ENCODE measurements around the gene ZNF747.

ZNF747 gene

GRCh38 chr16:30510376-30510938 lies 24.2 kb downstream of the ZNF747 start:
- no peak for DNase-seq

DNA sequence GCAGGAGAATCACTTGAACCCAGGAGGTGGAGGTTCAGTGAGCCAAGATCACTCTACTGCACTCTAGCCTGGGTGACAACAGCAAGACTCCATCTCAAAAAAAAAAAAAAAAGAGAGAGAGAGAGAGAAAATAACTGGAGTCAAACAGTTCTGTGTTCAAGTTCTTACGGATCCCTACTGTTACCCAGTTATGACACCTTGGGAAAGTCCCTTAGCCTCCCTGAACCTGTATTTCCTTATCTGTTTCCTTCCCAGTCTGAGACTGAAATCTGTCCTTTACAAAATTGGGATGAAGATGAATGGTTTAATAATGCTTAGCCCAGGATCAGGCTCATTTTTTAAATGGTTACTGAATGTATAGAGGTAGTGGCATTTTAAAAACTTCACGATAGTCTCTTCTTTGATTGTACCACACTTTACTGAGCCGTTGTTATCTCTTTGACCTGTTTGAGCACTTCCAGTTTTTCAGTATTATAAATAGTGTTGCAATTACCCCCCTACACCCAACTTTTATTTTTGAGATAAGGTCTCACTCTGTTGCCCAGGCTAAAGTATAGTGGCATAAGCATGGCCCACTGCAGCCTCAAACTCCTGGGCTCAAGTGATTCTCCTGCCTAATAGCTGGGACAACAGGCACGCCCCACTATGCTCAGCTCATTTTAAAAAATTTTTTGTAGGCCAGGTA lies 25.4 kb downstream of the ZNF747 start:
- no peak for DNase-seq

- DNase-seq: no peak
These were observed 31.0 kb downstream of the ZNF747 start for GRCh38 chr16:30503403-30504296.

DNA sequence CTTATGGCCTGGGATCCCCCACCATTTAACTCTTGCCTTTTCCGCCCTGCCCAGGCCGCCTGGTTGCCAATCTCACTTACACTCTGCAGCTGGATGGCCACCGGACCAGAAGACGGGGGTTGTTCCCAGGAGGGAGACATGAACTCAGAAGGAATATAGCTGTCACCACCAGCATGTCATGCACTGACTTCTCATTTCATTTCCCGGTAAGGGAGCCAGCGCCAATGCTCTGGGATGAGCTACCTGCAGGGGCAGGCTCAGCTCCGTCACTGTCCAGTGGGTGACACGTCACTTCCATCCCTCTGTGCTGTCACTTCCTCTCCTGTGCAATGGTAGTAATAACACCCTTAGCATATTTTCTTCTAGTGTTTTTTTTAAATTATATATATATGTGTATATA lies 35.4 kb downstream of the ZNF747 start:
- DNase-seq: no peak

DNA sequence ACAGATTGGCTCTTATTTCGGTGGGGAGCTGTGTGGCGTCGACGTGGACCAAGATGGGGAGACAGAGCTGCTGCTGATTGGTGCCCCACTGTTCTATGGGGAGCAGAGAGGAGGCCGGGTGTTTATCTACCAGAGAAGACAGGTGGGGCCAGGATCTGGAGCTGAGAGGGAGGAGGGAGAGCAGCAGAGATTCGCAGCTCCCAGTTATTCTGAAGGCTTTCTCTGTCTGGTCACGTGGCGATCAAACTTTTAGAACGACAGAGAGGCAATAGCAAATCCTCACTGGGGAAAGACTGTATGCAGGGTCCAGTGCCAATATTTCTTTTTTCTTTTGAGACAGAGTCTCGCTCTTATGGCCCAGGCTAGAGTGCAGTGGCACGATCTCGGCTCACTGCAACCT lies 39.9 kb downstream of the ZNF747 start:
- DNase-seq: no peak

DNA sequence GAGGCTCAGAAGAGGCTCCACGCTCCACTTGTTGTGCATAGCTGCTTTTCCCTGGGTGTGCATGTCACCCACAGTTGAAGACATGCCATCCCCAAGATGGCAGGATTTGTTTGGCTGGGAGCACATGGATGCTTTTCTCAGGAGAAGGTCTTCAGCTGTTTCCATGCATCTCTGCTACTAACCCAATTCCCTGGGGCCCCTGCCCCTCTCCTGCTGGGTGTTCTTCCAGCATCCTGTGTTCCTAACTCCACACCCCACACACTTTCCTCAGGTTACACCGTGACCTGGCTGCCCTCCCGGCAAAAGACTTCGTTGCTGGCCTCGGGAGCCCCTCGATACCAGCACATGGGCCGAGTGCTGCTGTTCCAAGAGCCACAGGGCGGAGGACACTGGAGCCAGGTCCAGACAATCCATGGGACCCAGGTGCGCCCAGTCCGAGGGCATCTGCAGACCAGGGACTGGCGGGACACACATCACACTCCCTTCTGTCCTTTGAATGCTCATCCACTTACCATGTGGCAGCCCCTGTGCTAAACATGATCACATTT lies 40.6 kb downstream of the ZNF747 start:
- DNase-seq: no peak

- no peak for DNase-seq
These were observed 42.8 kb downstream of the ZNF747 start for GRCh38 chr16:30491744-30492308.

GRCh38 chr16:30491229-30491628 lies 43.4 kb downstream of the ZNF747 start:
- no peak for DNase-seq

DNA sequence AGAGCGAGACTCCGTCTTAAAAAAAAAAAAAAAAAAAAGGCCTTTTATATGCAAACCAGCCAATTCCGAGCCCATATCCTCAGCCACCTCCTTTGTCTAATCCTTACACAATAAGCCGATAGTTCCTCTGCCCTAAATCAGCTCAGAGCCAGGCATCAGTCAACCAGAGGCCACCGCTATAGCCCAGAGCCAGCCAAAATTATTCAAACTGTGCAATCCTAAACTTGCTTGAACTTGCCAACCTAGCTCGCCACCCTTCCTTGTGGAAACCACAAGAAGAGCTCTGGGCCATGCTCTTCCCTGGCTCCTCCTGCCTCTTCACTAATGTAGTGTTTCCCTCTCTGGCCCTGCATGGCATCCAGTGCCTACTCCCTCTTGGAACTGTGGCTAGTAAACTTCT lies 44.4 kb downstream of the ZNF747 start:
- peak; percentile 4 for DNase-seq

DNA sequence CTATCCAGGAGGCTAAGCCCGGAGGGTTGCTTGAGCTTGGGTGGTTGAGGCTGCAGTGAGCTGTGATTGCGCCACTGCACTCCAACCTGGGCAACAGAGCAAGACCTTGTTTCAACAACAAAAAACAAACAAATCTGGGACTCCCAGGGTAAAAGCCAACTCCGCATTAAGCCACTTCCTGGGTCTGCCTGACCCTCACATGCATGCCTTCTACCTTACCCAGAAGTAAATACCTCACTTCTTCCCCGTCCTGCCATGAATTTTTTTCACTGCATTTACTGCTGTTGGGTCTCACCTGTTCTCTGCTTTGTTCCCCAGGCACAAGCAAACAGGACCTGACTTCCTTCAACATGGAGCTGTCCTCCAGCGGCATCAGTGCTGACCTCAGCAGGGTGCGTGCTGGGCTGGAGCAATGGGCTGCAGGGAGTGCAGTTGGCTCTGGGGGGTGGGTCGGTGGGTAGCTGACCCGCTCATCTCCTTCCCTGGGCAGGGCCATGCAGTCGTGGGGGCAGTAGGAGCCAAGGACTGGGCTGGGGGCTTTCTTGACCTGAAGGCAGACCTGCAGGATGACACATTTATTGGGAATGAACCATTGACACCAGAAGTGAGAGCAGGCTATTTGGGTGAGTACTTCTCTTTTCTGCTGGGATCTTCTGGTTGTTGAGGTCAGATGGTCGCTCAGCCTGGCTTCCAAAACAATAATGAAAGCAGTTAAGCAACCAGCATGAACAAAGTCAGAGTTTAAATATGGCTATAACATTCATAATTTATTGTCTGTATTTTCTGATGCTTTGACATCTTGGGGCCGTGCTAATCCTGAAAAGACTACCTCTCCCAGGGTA lies 45.7 kb downstream of the ZNF747 start:
- DNase-seq: no peak

- no peak for DNase-seq
These were observed 48.7 kb downstream of the ZNF747 start for GRCh38 chr16:30485818-30486436.

DNA sequence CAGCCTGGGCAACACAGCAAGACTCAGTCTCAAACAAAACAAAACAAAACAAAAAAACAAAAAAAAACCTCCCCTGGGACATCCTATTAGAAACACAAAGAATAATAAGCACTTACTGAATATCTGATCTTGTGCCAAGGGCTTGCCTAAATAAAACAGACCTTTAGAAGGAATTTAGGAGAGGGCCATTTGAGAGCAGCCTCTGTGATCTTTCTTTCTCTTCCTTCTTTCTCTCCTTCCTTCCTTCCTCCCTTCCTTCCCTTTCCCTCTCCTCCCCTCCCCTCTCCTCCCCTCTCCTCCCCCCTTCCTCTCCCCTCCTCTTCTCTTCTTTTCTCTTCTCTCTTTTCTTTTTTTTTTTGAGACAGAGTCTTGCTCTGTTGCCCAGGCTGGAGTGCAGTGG lies 49.8 kb downstream of the ZNF747 start:
- DNase-seq: no peak

- DNase-seq: no peak
These were observed 52.3 kb downstream of the ZNF747 start for GRCh38 chr16:30482366-30482765.

- DNase-seq: no peak
These were observed 53.3 kb downstream of the ZNF747 start for GRCh38 chr16:30481381-30481780.

Data from DMS79 treated with DMSO at 0.1 percent for 48 hours (cell line).